GM21367 (cell line): ENCODE measurements around the gene MALRD1.

Source experiments
- ATAC-seq: cut with Tn5 transposase; IDR thresholded peaks from one replicate; pipeline ENCODE4 v1.9.1; 2021; ENCODE audit not compliant: unreplicated experiment

The MALRD1 gene

GRCh38 chr10:19048489-19048888 is at the start of gene MALRD1:
Gene MALRD1 (plus strand): TSS chr10:19048801. CDS start chr10:19048939, 138 bp downstream.
- ATAC-seq: no peak

- ATAC-seq: no peak
Measured at GRCh38 chr10:19003341-19003740, 45.3 kb upstream of the MALRD1 start.

GRCh38 chr10:19012111-19012510 is 36.5 kb upstream of the MALRD1 start:
- no peak for ATAC-seq

- ATAC-seq: no peak
Measured at GRCh38 chr10:19014034-19014433, 34.6 kb upstream of the MALRD1 start.

GRCh38 chr10:19014498-19014897 is 34.1 kb upstream of the MALRD1 start:
- no peak for ATAC-seq

- ATAC-seq: no peak
Measured at GRCh38 chr10:19017116-19017890, 31.3 kb upstream of the MALRD1 start.

GRCh38 chr10:19021162-19021561 is 27.4 kb upstream of the MALRD1 start:
- ATAC-seq: no peak

GRCh38 chr10:19024611-19025010 is 24.0 kb upstream of the MALRD1 start:
- no peak for ATAC-seq

- ATAC-seq: no peak
Measured at GRCh38 chr10:19031763-19032162, 16.8 kb upstream of the MALRD1 start.

GRCh38 chr10:19033741-19034140 is 14.9 kb upstream of the MALRD1 start:
- no peak for ATAC-seq

GRCh38 chr10:19041171-19041570 is 7.4 kb upstream of the MALRD1 start:
- ATAC-seq: no peak

GRCh38 chr10:19043431-19043830 is 5.2 kb upstream of the MALRD1 start:
- no peak for ATAC-seq

GRCh38 chr10:19046679-19047078 is 1.9 kb upstream of the MALRD1 start:
- no peak for ATAC-seq

- ATAC-seq: no peak
Measured at GRCh38 chr10:19048891-19049290, 290 bp downstream of the MALRD1 start.

- no peak for ATAC-seq
Measured at GRCh38 chr10:19049567-19049966, 966 bp downstream of the MALRD1 start.

GRCh38 chr10:19054289-19054835 is 5.8 kb downstream of the MALRD1 start:
- no peak for ATAC-seq

- ATAC-seq: no peak
Measured at GRCh38 chr10:19058046-19058445, 9.4 kb downstream of the MALRD1 start.

GRCh38 chr10:19063986-19064385 is 15.4 kb downstream of the MALRD1 start:
- ATAC-seq: no peak

GRCh38 chr10:19071946-19072345 is 23.3 kb downstream of the MALRD1 start:
- ATAC-seq: no peak

GRCh38 chr10:19077276-19077675 is 28.7 kb downstream of the MALRD1 start:
- no peak for ATAC-seq

GRCh38 chr10:19096501-19097073 is 48.0 kb downstream of the MALRD1 start:
- no peak for ATAC-seq

GRCh38 chr10:19097151-19097550 is 48.5 kb downstream of the MALRD1 start:
- ATAC-seq: no peak
